Naive thymus-derived CD8-positive, alpha-beta T cell (primary cell): ENCODE measurements around the gene SH2D3C. TPM values are rescaled to one million over a fixed set of nuclear protein-coding genes. Genes with fewer than 3 reads are reported as not detected.

Experiments used
- ATAC-seq, 2 donors: fragments of 150-1000 bp; cut with Tn5 transposase in 1 of 2; sonication (Bioruptor Pico), chemical (Tn5 transposase) in 1 of 2; 1 replicate in 1 of 2; 2 replicates in 1 of 2; pipeline ENCODE4 v1.10.0; 2021; ENCODE audit warnings: mild to moderate bottlenecking in 2 of 2, moderate library complexity in 2 of 2
- POLR2A ChIA-PET: fragments of 350-600 bp; sonication (Branson Sonifier 250); formaldehyde crosslinking; loops from one replicate; lab custom pipeline; 2021; ENCODE audit warnings: antibody characterized with exemption; lab: Charles Lee
- DNase-seq, 10 donors: peaks; one replicate each; pipeline versions ENCODE4 v3.0.0 to v3.0.0-alpha.2; 2020 to 2022
- H3K27ac Mint-ChIP-seq, 10 donors: one replicate each; pipeline ENCODE4 v1.8.0; 2020 to 2022; ENCODE audit warnings: mild to moderate bottlenecking in 10 of 10, mixed read lengths in 10 of 10, moderate library complexity in 4 of 10, inconsistent platforms in 1 of 10
- H3K27me3 Mint-ChIP-seq, 5 donors: one replicate each; pipeline ENCODE4 v1.8.0; 2021 to 2022; ENCODE audit warnings: mixed read lengths in 5 of 5
- H3K36me3 Mint-ChIP-seq, 3 donors: one replicate each; pipeline ENCODE4 v1.8.0; 2020 to 2022; ENCODE audit warnings: mixed read lengths in 3 of 3, mild to moderate bottlenecking in 2 of 3, inconsistent platforms in 1 of 3
- H3K4me1 Mint-ChIP-seq, 4 donors: one replicate each; pipeline ENCODE4 v1.8.0; 2021 to 2022; ENCODE audit warnings: mixed read lengths in 4 of 4
- H3K4me3 Mint-ChIP-seq, 10 donors: one replicate each; pipeline ENCODE4 v1.8.0; 2020 to 2022; ENCODE audit warnings: mild to moderate bottlenecking in 10 of 10, mixed read lengths in 10 of 10, moderate library complexity in 6 of 10, inconsistent platforms in 1 of 10
- H3K9me3 Mint-ChIP-seq, 9 donors: one replicate each; pipeline ENCODE4 v1.8.0; 2020 to 2022; ENCODE audit warnings: mixed read lengths in 9 of 9, mild to moderate bottlenecking in 3 of 9, inconsistent platforms in 1 of 9, moderate library complexity in 1 of 9
- polyA plus RNA-seq, 3 donors: library from polyadenylated mRNA; unstranded; fragments of 300-500 nt; fragmentation: Illumina TruSeq; gene quantifications; one replicate each; pipeline ENCODE4 v1.2.3, GENCODE V29; 2021
- total RNA-seq, 8 experiments: library from RNA in 2 of 8; stranded (reverse) in 2 of 8; gene quantifications; one replicate each; pipeline ENCODE4 v1.2.3 and lab custom pipeline; 2021 to 2026

The SH2D3C gene
- total and polyA plus RNA-seq, 5 experiments from 2014 or later, result 13.8 to 50.8 (median 42.8) TPM

DNA sequence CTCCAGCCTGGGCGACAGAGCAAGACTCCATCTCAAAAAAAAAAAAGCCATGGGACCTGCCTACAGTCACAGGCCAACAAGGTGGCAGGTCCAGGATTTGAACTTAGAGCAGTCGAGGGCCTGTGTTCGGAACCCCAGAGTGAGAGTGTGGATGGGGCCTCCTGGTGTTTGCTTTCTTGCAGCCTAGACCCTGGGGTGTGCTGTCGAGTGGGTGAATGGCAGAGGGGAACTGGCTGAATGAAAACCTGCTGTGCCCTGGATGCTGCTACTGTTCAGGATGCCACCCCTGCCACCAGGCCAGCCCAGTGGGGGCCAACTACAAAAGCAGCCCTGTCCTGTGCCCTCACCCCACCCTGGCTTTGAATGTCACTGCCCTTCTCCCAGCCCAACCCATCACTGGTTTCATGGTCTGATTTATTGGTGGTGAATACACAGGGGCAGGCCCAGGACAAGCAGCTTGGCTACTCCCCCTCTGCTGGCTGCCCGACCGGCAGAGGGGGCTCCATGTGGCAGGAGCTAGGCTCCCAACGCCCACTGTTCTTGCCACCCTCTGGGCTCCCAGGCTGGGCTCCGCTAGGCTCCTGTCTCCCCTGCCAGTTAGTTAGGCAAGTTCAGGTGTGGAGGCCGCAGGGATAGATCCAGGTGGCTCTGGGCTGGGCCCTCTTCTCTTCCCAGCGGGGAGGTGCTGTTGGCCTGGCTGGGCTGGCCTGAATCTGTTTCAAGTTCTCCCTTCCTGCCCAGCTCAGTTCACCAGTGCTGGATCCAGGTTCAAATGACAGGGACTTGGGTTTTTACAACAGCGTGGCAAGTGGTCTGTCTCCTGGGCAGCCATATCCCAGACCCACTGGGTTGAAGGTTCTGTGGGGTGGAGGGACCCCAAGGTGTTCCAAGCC is 36.4 kb upstream of the SH2D3C start:
- POLR2A ChIA-PET, result interaction anchor here (0.6 to 1.7 kb wide), 3 partner anchors 12 to 298 kb away, joined by 3 to 4 read pairs (median 3); no protein-coding TSS in a partner anchor
- Mint-ChIP-seq H3K36me3 (peaks cover 0 to 62% (median 5%) of the 10 kb centered on the region in 3 donors), H3K4me1 (peaks cover 0 to 3% (median 0%) of the 10 kb centered on the region in 4 donors), H3K4me3 (no peak overlapping the region), H3K27me3 (no peaks in the 10 kb centered on the region), H3K27ac (peak overlapping the region in 3 of 10 donors; percentile 10 to 55 (median 39)), H3K9me3 (no peaks in the 10 kb centered on the region)
- DNase-seq (no peak), ATAC-seq (no peak)

DNA sequence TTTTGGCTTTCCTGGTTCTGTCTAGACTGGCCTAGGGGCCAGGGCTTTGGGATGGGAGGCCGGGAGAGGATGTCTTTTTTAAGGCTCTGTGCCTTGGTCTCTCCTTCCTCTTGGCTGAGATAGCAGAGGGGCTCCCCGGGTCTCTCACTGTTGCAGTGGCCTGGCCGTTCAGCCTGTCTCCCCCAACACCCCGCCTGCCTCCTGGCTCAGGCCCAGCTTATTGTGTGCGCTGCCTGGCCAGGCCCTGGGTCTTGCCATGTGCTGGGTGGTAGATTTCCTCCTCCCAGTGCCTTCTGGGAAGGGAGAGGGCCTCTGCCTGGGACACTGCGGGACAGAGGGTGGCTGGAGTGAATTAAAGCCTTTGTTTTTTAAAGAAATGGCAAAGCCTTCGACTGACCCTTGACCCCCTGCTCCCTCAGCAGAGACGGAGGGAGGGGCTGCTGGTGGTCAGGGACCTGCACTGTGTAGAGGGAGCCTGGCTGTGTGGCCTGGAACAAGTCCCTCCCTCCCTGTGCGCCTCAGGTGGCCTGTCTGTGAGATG is 35.3 kb upstream of the SH2D3C start:
- DNase-seq, result no peak
- Mint-ChIP-seq H3K27me3 (no peaks in the 10 kb centered on the region), H3K36me3 (peaks cover 0 to 65% (median 5%) of the 10 kb centered on the region in 3 donors), H3K4me1 (peaks cover 0 to 5% (median 0%) of the 10 kb centered on the region in 4 donors), H3K4me3 (no peak overlapping the region), H3K9me3 (no peaks in the 10 kb centered on the region), H3K27ac (peak overlapping the region in 1 of 10 donors; percentile 43)
- ATAC-seq, result no peak
- POLR2A ChIA-PET, result interaction anchor here (0.8 to 1.7 kb wide), 2 partner anchors 13 to 15 kb away, joined by 3 to 4 read pairs; no protein-coding TSS in a partner anchor

DNA sequence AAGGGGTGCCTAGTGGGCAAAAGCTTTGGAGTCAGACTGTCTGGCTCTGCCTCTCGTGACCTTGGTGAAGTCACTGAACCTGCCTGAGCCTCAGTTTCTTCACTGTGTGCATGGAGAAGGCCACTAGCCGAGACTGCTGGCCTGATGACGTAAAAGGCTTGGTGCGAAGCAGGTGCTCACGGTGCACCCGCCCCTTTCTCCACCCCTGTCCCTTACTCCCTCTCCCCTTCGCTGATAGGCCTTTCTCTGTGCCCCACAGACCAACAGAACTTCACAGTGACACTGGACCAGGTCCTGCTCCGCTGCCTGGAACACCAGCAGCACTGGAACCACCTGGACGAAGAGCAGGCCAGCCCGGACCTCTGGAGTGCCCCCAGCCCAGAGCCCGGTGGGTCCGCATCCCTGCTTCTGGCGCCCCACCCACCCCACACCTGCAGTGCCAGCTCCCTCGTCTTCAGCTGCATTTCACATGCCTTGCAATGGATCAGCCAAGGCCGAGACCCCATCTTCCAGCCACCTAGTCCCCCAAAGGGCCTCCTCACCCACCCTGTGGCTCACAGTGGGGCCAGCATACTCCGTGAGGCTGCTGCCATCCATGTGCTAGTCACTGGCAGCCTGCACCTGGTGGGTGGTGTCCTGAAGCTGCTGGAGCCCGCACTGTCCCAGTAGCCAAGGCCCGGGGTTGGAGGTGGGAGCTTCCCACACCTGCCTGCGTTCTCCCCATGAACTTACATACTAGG is 34.6 kb upstream of the SH2D3C start:
- no peak for DNase-seq
- ATAC-seq, result no peak
- Mint-ChIP-seq H3K27me3 (no peaks in the 10 kb centered on the region), H3K4me1 (peaks cover 0 to 2% (median 0%) of the 10 kb centered on the region in 4 donors), H3K4me3 (no peak overlapping the region), H3K36me3 (peaks cover 0 to 63% (median 0%) of the 10 kb centered on the region in 3 donors), H3K9me3 (no peaks in the 10 kb centered on the region), H3K27ac (no peak overlapping the region)
- POLR2A ChIA-PET, result interaction anchor here (1.5 to 1.7 kb wide), 2 partner anchors 9 to 13 kb away, joined by 3 to 4 read pairs; no protein-coding TSS in a partner anchor

DNA sequence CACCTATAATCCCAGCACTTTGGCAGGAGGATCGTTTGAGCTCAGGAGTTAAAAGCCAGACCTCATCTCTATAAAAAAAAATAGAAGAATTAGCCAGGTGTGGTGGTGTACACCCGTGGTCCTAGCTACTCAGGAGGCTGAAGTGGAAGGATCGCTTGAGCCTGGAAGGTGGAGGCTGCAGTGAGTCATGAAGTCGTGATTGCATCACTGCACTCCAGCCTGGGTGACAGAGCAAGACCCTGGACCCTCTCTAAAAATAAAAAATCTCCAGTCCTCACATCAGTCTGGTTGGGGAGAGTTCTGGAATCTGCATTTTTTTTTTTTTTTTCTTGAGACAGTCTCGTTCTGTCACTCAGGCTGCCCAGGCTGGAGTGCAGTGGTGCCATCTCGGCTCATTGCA is 33.5 kb upstream of the SH2D3C start:
- Mint-ChIP-seq H3K27ac (no peak overlapping the region), H3K4me1 (peaks cover 0 to 12% (median 3%) of the 10 kb centered on the region in 4 donors), H3K4me3 (no peak overlapping the region), H3K9me3 (no peaks in the 10 kb centered on the region), H3K36me3 (peaks cover 0 to 64% (median 0%) of the 10 kb centered on the region in 3 donors), H3K27me3 (no peaks in the 10 kb centered on the region)
- POLR2A ChIA-PET, result interaction anchor here (0.6 to 1.5 kb wide), 5 partner anchors 8 to 1562 kb away, joined by 3 to 5 read pairs (median 3); no protein-coding TSS in a partner anchor
- DNase-seq, result no peak
- ATAC-seq, result no peak

GRCh38 chr9:127810378-127811187 is 32.1 kb upstream of the SH2D3C start:
- peaks cover 0 to 20% (median 9%) of the 10 kb centered on the region in 4 donors for H3K4me1 Mint-ChIP-seq
- H3K27me3 Mint-ChIP-seq, result no peaks in the 10 kb centered on the region
- POLR2A ChIA-PET, result no interaction called here
- DNase-seq (no peak), ATAC-seq (no peak)
- H3K27ac Mint-ChIP-seq, result peak overlapping the region in 3 of 10 donors; percentile 20 to 74 (median 65)
- peaks cover 0 to 72% (median 0%) of the 10 kb centered on the region in 3 donors for H3K36me3 Mint-ChIP-seq
- no peak overlapping the region for H3K4me3 Mint-ChIP-seq
- no peaks in the 10 kb centered on the region for H3K9me3 Mint-ChIP-seq

DNA sequence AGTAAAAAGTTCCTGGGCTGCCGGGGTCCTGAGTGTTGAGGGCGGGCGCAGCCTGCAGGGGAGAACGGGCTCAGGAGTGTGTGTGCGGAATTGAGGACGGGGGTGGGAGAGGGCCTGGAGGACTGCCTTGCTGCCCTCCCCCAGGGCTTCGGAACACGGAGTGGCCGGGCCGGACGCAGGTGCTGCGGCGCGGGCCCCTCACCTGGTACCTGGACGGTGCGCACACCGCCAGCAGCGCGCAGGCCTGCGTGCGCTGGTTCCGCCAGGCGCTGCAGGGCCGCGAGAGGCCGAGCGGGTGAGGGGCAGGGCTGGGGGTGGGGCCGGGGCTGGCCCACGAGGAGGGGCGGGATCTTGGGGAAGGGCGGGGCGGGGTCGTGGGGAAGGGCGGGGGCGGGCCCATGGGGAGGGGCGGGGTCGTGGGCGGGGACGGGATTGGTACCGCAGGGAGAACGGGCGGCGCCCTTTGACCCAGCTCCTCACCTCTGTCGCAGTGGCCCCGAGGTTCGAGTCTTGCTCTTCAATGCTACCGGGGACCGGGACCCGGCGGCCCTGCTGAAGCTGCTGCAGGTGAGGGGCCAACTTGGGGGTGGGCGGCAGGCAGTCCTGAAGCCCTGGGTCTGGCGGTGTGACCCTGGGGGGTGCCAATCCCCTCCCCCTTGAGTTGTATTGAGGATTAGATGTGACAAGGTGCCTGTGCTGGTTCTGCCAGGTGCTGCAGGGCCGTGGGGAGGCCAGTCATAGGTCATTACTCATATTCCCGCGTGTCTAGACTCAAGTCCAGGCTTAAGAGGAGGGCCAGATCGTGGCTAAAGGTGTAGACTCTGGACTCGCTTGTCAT is 31.3 kb upstream of the SH2D3C start:
- POLR2A ChIA-PET, result interaction anchor here (0.6 kb wide), 1 partner anchor 201 kb away, joined by 5 read pairs; no protein-coding TSS in a partner anchor
- Mint-ChIP-seq H3K4me3 (no peak overlapping the region), H3K4me1 (peaks cover 0 to 20% (median 9%) of the 10 kb centered on the region in 4 donors)

DNA sequence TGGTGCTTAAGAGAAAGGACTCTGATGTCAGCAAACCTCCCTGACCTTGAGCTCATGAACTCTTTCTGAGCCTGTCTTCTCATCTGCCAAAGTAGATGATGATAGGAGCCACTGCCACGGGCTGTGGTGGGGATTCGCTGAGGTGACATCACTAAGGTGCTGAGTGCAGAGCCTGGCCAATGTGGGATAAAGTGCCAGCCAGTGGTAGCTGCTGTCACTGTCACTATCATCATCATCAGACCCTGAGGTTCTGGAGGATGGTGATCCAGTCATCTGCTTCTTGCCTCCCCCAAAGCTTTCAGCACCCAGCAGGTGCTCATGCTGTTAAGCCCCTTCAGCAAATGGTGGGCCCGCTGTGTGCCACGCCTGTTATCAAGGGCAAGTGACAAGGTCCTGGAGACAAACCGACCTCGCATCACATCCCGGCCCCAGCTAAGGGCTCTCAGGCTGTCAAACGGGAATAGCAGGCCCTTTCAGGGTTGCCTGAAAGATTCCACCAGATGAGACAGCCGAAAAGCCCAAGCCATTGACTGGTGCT is 30.6 kb upstream of the SH2D3C start:
- POLR2A ChIA-PET, result interaction anchor here (0.6 to 0.7 kb wide), 2 partner anchors 11 to 200 kb away, joined by 5 to 6 read pairs; no protein-coding TSS in a partner anchor
- H3K4me1 Mint-ChIP-seq, result peaks cover 0 to 27% (median 15%) of the 10 kb centered on the region in 4 donors
- DNase-seq (no peak), ATAC-seq (no peak)
- peaks cover 0 to 73% (median 0%) of the 10 kb centered on the region in 3 donors for H3K36me3 Mint-ChIP-seq
- no peaks in the 10 kb centered on the region for H3K9me3 Mint-ChIP-seq
- H3K27me3 Mint-ChIP-seq, result no peaks in the 10 kb centered on the region
- peak overlapping the region in 3 of 10 donors; percentile 10 to 71 (median 39) for H3K27ac Mint-ChIP-seq
- no peak overlapping the region for H3K4me3 Mint-ChIP-seq

More for the DNA sequence above, 31.3 kb upstream of the SH2D3C start:
- H3K27me3 Mint-ChIP-seq, result no peaks in the 10 kb centered on the region
- ATAC-seq, result no peak
- DNase-seq, result no peak
- H3K27ac Mint-ChIP-seq, result peak overlapping the region in 2 of 10 donors; percentile 34 to 39
- peaks cover 0 to 75% (median 0%) of the 10 kb centered on the region in 3 donors for H3K36me3 Mint-ChIP-seq
- no peaks in the 10 kb centered on the region for H3K9me3 Mint-ChIP-seq

GRCh38 chr9:127808347-127809001 is 30.0 kb upstream of the SH2D3C start:
- DNase-seq, result no peak
- Mint-ChIP-seq H3K27ac (peak overlapping the region in 2 of 10 donors; percentile 10 to 39), H3K9me3 (no peaks in the 10 kb centered on the region), H3K4me3 (no peak overlapping the region), H3K4me1 (peaks cover 0 to 32% (median 21%) of the 10 kb centered on the region in 4 donors), H3K36me3 (peaks cover 0 to 68% (median 0%) of the 10 kb centered on the region in 3 donors), H3K27me3 (no peaks in the 10 kb centered on the region)
- ATAC-seq, result no peak
- POLR2A ChIA-PET, result interaction anchor here (0.6 to 0.7 kb wide), 2 partner anchors 11 to 200 kb away, joined by 5 to 6 read pairs; no protein-coding TSS in a partner anchor

DNA sequence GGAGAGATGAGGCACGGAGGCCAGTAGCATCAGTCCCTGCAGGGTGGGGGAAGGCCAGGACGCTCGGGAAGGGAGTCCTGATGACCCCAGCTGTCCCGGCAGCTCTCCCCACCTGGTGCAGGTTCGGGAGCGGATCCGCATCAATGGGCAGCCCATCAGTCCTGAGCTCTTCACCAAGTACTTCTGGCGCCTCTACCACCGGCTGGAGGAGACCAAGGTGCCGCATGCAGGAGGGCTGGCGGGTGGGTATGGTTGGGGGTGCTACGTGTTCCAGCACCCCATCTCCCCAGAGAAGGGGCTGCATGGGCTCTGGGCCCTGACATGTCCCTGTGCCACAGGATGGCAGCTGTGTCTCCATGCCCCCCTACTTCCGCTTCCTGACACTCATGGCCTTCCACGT is 28.4 kb upstream of the SH2D3C start:
- H3K36me3 Mint-ChIP-seq, result peaks cover 0 to 58% (median 0%) of the 10 kb centered on the region in 3 donors
- H3K27ac Mint-ChIP-seq, result peak overlapping the region in 1 of 10 donors; percentile 26
- H3K27me3 Mint-ChIP-seq, result no peaks in the 10 kb centered on the region
- no peaks in the 10 kb centered on the region for H3K9me3 Mint-ChIP-seq
- ATAC-seq (no peak), DNase-seq (no peak)
- peaks cover 3 to 40% (median 28%) of the 10 kb centered on the region in 4 donors for H3K4me1 Mint-ChIP-seq
- POLR2A ChIA-PET, result interaction anchor here (0.8 kb wide), 1 partner anchor 36 kb away, joined by 3 read pairs; no protein-coding TSS in a partner anchor
- H3K4me3 Mint-ChIP-seq, result no peak overlapping the region

GRCh38 chr9:127805620-127806019 is 27.2 kb upstream of the SH2D3C start:
- DNase-seq (peak in 1 of 10 donors; percentile 20), ATAC-seq (no peak)
- H3K9me3 Mint-ChIP-seq, result no peaks in the 10 kb centered on the region
- H3K4me1 Mint-ChIP-seq, result peaks cover 3 to 44% (median 31%) of the 10 kb centered on the region in 4 donors
- H3K27me3 Mint-ChIP-seq, result no peaks in the 10 kb centered on the region
- H3K36me3 Mint-ChIP-seq, result peaks cover 0 to 49% (median 0%) of the 10 kb centered on the region in 3 donors
- H3K4me3 Mint-ChIP-seq, result peak overlapping the region in 1 of 10 donors; percentile 51
- H3K27ac Mint-ChIP-seq, result peak overlapping the region in 6 of 10 donors; percentile 29 to 79 (median 47)
- POLR2A ChIA-PET, result interaction anchor here (0.5 to 6.2 kb wide), 4 partner anchors 13 to 422 kb away, joined by 3 to 46 read pairs (median 7); partner anchors contain the start of gene CDK9
